ENCODE data around the gene DOCK9. TPM values are rescaled to one million over a fixed set of nuclear protein-coding genes. Genes with fewer than 3 reads are reported as not detected.

The DOCK9 gene
- total RNA-seq, 1 experiment from 2014 or later: 31.7 TPM

GRCh38 chr13:98889419-98890085 is 88.3 kb downstream of the DOCK9 start:
- Histone ChIP-seq H3K9ac (ENCODE audit: low read length) (no peak overlapping the region), H3K9me3 (ENCODE audit: low read length) (no peaks in the 10 kb centered on the region), H3K4me3 (ENCODE audit: low read length) (no peak overlapping the region; the same call in 1 of the 2 replicates), H3K36me3 (ENCODE audit: low read depth, low read length) (0 out of 2 replicates have a peak, but pooled peaks cover 2% of the 10 kb centered on the region), H3K79me2 (ENCODE audit: low read length) (no peaks in the 10 kb centered on the region), H3K4me1 (ENCODE audit: insufficient read depth, low read length) (peaks cover 26% of the 10 kb centered on the region), H3K4me2 (ENCODE audit: low read length) (peak overlapping the region; percentile 78), H3F3A (ENCODE audit: low read length, unreplicated experiment) (peaks cover 11% of the 10 kb centered on the region), H3K27me3 (ENCODE audit: low read length) (no peaks in the 10 kb centered on the region), H3K27ac (ENCODE audit: low read length) (peak overlapping the region; percentile 77), H2AFZ (ENCODE audit: low read length) (no peak overlapping the region), H3K9me2 (replicated peaks; ENCODE audit: low read length) (no peaks in the 10 kb centered on the region), H4K20me1 (ENCODE audit: low read length) (no peaks in the 10 kb centered on the region)
- intact Hi-C loops (cut with micrococcal nuclease): loop anchor here (2.0 to 5.0 kb wide), 3 partner anchors 21 to 143 kb away; partner anchors contain the start of gene DOCK9
- ChIA-PET CTCF (interaction anchor here (0.6 to 1.5 kb wide), 3 partner anchors 50 to 139 kb away, joined by 3 to 5 read pairs (median 5); no protein-coding TSS in a partner anchor), POLR2A (ENCODE audit: unreplicated experiment) (interaction anchor here (0.5 to 0.6 kb wide), 2 partner anchors 154 to 292 kb away, joined by 3 to 4 read pairs; no protein-coding TSS in a partner anchor)
- BruUV-seq (replicated peaks): no TSS peak
- ATAC-seq (peak; percentile 83), DNase-seq (peak; percentile 62)
- TF ChIP-seq, protein P1, sequence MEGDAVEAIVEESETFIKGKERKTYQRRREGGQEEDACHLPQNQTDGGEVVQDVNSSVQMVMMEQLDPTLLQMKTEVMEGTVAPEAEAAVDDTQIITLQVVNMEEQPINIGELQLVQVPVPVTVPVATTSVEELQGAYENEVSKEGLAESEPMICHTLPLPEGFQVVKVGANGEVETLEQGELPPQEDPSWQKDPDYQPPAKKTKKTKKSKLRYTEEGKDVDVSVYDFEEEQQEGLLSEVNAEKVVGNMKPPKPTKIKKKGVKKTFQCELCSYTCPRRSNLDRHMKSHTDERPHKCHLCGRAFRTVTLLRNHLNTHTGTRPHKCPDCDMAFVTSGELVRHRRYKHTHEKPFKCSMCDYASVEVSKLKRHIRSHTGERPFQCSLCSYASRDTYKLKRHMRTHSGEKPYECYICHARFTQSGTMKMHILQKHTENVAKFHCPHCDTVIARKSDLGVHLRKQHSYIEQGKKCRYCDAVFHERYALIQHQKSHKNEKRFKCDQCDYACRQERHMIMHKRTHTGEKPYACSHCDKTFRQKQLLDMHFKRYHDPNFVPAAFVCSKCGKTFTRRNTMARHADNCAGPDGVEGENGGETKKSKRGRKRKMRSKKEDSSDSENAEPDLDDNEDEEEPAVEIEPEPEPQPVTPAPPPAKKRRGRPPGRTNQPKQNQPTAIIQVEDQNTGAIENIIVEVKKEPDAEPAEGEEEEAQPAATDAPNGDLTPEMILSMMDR (conservative IDR thresholded peaks at IDR 0.05; ENCODE audit: low read depth, low read length): no peak
- TF ChIP-seq EZH2phosphoT487 (IDR thresholded peaks at IDR 0.05; ENCODE audit: borderline replicate concordance, low read length): no peak
- no peak for TF ChIP-seq EZH2 (IDR thresholded peaks at IDR 0.05; ENCODE audit: low read length, unreplicated experiment)

DNA sequence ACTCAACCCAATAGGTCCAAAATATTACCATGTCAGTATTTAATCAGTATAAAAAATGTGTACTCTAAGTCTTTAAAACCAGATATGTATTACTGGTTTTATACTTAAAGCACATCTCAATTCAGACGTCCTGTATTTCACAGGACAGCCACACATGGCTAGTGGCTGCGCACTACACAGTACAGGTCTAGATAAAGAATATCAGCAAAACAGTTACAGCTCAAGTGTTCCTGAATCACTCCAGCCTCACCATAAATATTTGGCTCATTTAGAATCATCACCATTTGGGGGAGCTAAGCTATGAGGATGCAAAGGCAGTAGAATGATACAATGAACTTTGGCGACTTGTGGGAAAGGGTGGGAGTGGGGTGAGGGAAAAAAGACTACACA is 89.0 kb downstream of the DOCK9 start:
- Histone ChIP-seq H2AFZ (ENCODE audit: low read length) (no peak overlapping the region), H3F3A (ENCODE audit: low read length, unreplicated experiment) (peaks cover 11% of the 10 kb centered on the region), H3K9ac (ENCODE audit: low read length) (no peak overlapping the region), H3K27me3 (ENCODE audit: low read length) (no peaks in the 10 kb centered on the region), H3K36me3 (ENCODE audit: low read depth, low read length) (peaks cover 7% of the 10 kb centered on the region; the same call in 1 of the 2 replicates), H3K79me2 (ENCODE audit: low read length) (no peaks in the 10 kb centered on the region), H3K9me3 (ENCODE audit: low read length) (no peaks in the 10 kb centered on the region), H3K4me1 (ENCODE audit: insufficient read depth, low read length) (peaks cover 26% of the 10 kb centered on the region), H4K20me1 (ENCODE audit: low read length) (no peaks in the 10 kb centered on the region), H3K4me3 (ENCODE audit: low read length) (no peak overlapping the region), H3K27ac (ENCODE audit: low read length) (no peak overlapping the region), H3K9me2 (replicated peaks; ENCODE audit: low read length) (no peaks in the 10 kb centered on the region), H3K4me2 (ENCODE audit: low read length) (no peak overlapping the region)
- DNase-seq (no peak), ATAC-seq (no peak)
- CTCF ChIA-PET: interaction anchor here (1.5 kb wide), 1 partner anchor 49 kb away, joined by 5 read pairs; no protein-coding TSS in a partner anchor
- POLR2A ChIA-PET (ENCODE audit: unreplicated experiment): interaction anchor here (0.5 kb wide), 1 partner anchor 155 kb away, joined by 3 read pairs; no protein-coding TSS in a partner anchor
- BruUV-seq (replicated peaks): no TSS peak
- intact Hi-C loops (cut with micrococcal nuclease): no loop called here
- TF ChIP-seq, protein P1 (conservative IDR thresholded peaks at IDR 0.05; ENCODE audit: low read depth, low read length): no peak
